ENCODE results near the gene CEP170B.

CEP170B gene

GRCh38 chr14:104927432-104927816 lies 62.4 kb downstream of the CEP170B start:
- no peak for TF ChIP-seq GABPA (IDR thresholded peaks at IDR 0.05; ENCODE audit: low read depth)
- no peak for TF ChIP-seq SPI1 (IDR thresholded peaks at IDR 0.05; ENCODE audit: borderline replicate concordance, low read depth)
- TF ChIP-seq POLR2AphosphoS5 (IDR thresholded peaks at IDR 0.05; ENCODE audit: low read depth), result no peak
- TF ChIP-seq CTCF (IDR thresholded peaks at IDR 0.05; ENCODE audit: insufficient read depth, low read length), result no peak
- no peak for TF ChIP-seq REST (IDR thresholded peaks at IDR 0.05; ENCODE audit: insufficient replicate concordance, low read depth)
- no peak for DNase-seq (ENCODE audit: low read depth in 1 of 2, low spot score in 1 of 2)
- Histone ChIP-seq H3K27me3 (ENCODE audit: insufficient read depth, poor library complexity, severe bottlenecking) (peaks cover under 1% of the 10 kb centered on the region), H3K27ac (replicated peaks) (no peak overlapping the region), H3K4me3 (replicated peaks; ENCODE audit: insufficient read depth, low read length) (no peak overlapping the region; the same call in 1 of the 2 replicates)

GRCh38 chr14:104927901-104928300 lies 62.8 kb downstream of the CEP170B start:
- H3K27me3 ChIP-seq (ENCODE audit: insufficient read depth, poor library complexity, severe bottlenecking), result peaks cover 4% of the 10 kb centered on the region
- no peak overlapping the region for H3K4me3 ChIP-seq (replicated peaks; ENCODE audit: insufficient read depth, low read length)
- no peak overlapping the region for H3K27ac ChIP-seq (replicated peaks)
- no peak for TF ChIP-seq REST (IDR thresholded peaks at IDR 0.05; ENCODE audit: insufficient replicate concordance, low read depth)
- TF ChIP-seq GABPA (IDR thresholded peaks at IDR 0.05; ENCODE audit: low read depth), result no peak
- no peak for TF ChIP-seq SPI1 (IDR thresholded peaks at IDR 0.05; ENCODE audit: borderline replicate concordance, low read depth)
- TF ChIP-seq POLR2AphosphoS5 (IDR thresholded peaks at IDR 0.05; ENCODE audit: low read depth), result no peak
- TF ChIP-seq CTCF (IDR thresholded peaks at IDR 0.05; ENCODE audit: insufficient read depth, low read length), result no peak
- no peak for DNase-seq (ENCODE audit: low read depth in 1 of 2, low spot score in 1 of 2)

- Histone ChIP-seq H3K27ac (replicated peaks) (no peak overlapping the region), H3K27me3 (ENCODE audit: insufficient read depth, poor library complexity, severe bottlenecking) (peaks cover 4% of the 10 kb centered on the region), H3K4me3 (replicated peaks; ENCODE audit: insufficient read depth, low read length) (no peak overlapping the region)
- no peak for DNase-seq (ENCODE audit: low read depth in 1 of 2, low spot score in 1 of 2)
- no peak for TF ChIP-seq SPI1 (IDR thresholded peaks at IDR 0.05; ENCODE audit: borderline replicate concordance, low read depth)
- no peak for TF ChIP-seq POLR2AphosphoS5 (IDR thresholded peaks at IDR 0.05; ENCODE audit: low read depth)
- TF ChIP-seq CTCF (IDR thresholded peaks at IDR 0.05; ENCODE audit: insufficient read depth, low read length), result no peak
- no peak for TF ChIP-seq GABPA (IDR thresholded peaks at IDR 0.05; ENCODE audit: low read depth)
- TF ChIP-seq REST (IDR thresholded peaks at IDR 0.05; ENCODE audit: insufficient replicate concordance, low read depth), result no peak
These were observed 63.5 kb downstream of the CEP170B start for GRCh38 chr14:104928391-104929133.
